ENCODE data around the gene ZNF592. TPM values are rescaled to one million over a fixed set of nuclear protein-coding genes. Genes with fewer than 3 reads are reported as not detected.

The ZNF592 gene
- 6.0 TPM for polyA plus RNA-seq (2012; ENCODE audit: missing spikeins)

GRCh38 chr15:84748274-84749110 lies at the start of gene ZNF592:
ZNF592 (plus strand) TSS chr15:84748592; CDS start chr15:84782676, 34,084 bp downstream.
- TF ChIP-seq TAF1 (IDR thresholded peaks at IDR 0.05; ENCODE audit: borderline replicate concordance, low read depth, low read length): no peak
- TF ChIP-seq POLR2A (IDR thresholded peaks at IDR 0.05; ENCODE audit: low read depth, low read length): 0 out of 2 replicates have a peak, but pooled peaks have one; percentile 6
- FAIRE-seq (no peak), DNase-seq (ENCODE audit: insufficient read length) (peak; percentile 58)

GRCh38 chr15:84699538-84700191 lies 48.7 kb upstream of the ZNF592 start:
- TF ChIP-seq POLR2A (IDR thresholded peaks at IDR 0.05; ENCODE audit: low read depth, low read length): no peak
- TF ChIP-seq POLR2AphosphoS5 (IDR thresholded peaks at IDR 0.05; ENCODE audit: low read depth, low read length): no peak
- TF ChIP-seq TAF1 (IDR thresholded peaks at IDR 0.05; ENCODE audit: borderline replicate concordance, low read depth, low read length): no peak
- no peak for DNase-seq (ENCODE audit: insufficient read length)
- no peak for FAIRE-seq

GRCh38 chr15:84702961-84703482 lies 45.4 kb upstream of the ZNF592 start:
- FAIRE-seq: no peak
- no peak for DNase-seq (ENCODE audit: insufficient read length)
- TF ChIP-seq TAF1 (IDR thresholded peaks at IDR 0.05; ENCODE audit: borderline replicate concordance, low read depth, low read length) (no peak), POLR2AphosphoS5 (IDR thresholded peaks at IDR 0.05; ENCODE audit: low read depth, low read length) (no peak), POLR2A (IDR thresholded peaks at IDR 0.05; ENCODE audit: low read depth, low read length) (no peak)

GRCh38 chr15:84703808-84704207 lies 44.6 kb upstream of the ZNF592 start:
- TF ChIP-seq TAF1 (IDR thresholded peaks at IDR 0.05; ENCODE audit: borderline replicate concordance, low read depth, low read length) (no peak), POLR2AphosphoS5 (IDR thresholded peaks at IDR 0.05; ENCODE audit: low read depth, low read length) (no peak), POLR2A (IDR thresholded peaks at IDR 0.05; ENCODE audit: low read depth, low read length) (no peak)
- no peak for DNase-seq (ENCODE audit: insufficient read length)
- no peak for FAIRE-seq

- DNase-seq (ENCODE audit: insufficient read length): no peak
- no peak for FAIRE-seq
- TF ChIP-seq POLR2A (IDR thresholded peaks at IDR 0.05; ENCODE audit: low read depth, low read length): no peak
- no peak for TF ChIP-seq TAF1 (IDR thresholded peaks at IDR 0.05; ENCODE audit: borderline replicate concordance, low read depth, low read length)
- no peak for TF ChIP-seq POLR2AphosphoS5 (IDR thresholded peaks at IDR 0.05; ENCODE audit: low read depth, low read length)
Measured at GRCh38 chr15:84714372-84714771, 34.0 kb upstream of the ZNF592 start.

GRCh38 chr15:84714821-84715220 lies 33.6 kb upstream of the ZNF592 start:
- DNase-seq (ENCODE audit: insufficient read length): no peak
- no peak for FAIRE-seq
- TF ChIP-seq TAF1 (IDR thresholded peaks at IDR 0.05; ENCODE audit: borderline replicate concordance, low read depth, low read length): no peak
- no peak for TF ChIP-seq POLR2A (IDR thresholded peaks at IDR 0.05; ENCODE audit: low read depth, low read length)
- no peak for TF ChIP-seq POLR2AphosphoS5 (IDR thresholded peaks at IDR 0.05; ENCODE audit: low read depth, low read length)

GRCh38 chr15:84715441-84716035 lies 32.9 kb upstream of the ZNF592 start:
- no peak for FAIRE-seq
- no peak for TF ChIP-seq TAF1 (IDR thresholded peaks at IDR 0.05; ENCODE audit: borderline replicate concordance, low read depth, low read length)
- TF ChIP-seq POLR2A (IDR thresholded peaks at IDR 0.05; ENCODE audit: low read depth, low read length): no peak
- no peak for TF ChIP-seq POLR2AphosphoS5 (IDR thresholded peaks at IDR 0.05; ENCODE audit: low read depth, low read length)
- DNase-seq (ENCODE audit: insufficient read length): no peak

GRCh38 chr15:84716036-84716732 lies 32.2 kb upstream of the ZNF592 start, which contains the start of gene SEC11A:
SEC11A (minus strand) TSS chr15:84716139; CDS start chr15:84716075, 64 bp downstream.
- TF ChIP-seq POLR2A (IDR thresholded peaks at IDR 0.05; ENCODE audit: low read depth, low read length) (peak; percentile 92), TAF1 (IDR thresholded peaks at IDR 0.05; ENCODE audit: borderline replicate concordance, low read depth, low read length) (peak; percentile 76), POLR2AphosphoS5 (IDR thresholded peaks at IDR 0.05; ENCODE audit: low read depth, low read length) (peak; percentile 94)
- peak; percentile 94 for FAIRE-seq
- DNase-seq (ENCODE audit: insufficient read length): peak; percentile 92

- DNase-seq (ENCODE audit: insufficient read length) (no peak), FAIRE-seq (no peak)
- TF ChIP-seq POLR2A (IDR thresholded peaks at IDR 0.05; ENCODE audit: low read depth, low read length): no peak
- TF ChIP-seq TAF1 (IDR thresholded peaks at IDR 0.05; ENCODE audit: borderline replicate concordance, low read depth, low read length): no peak
- no peak for TF ChIP-seq POLR2AphosphoS5 (IDR thresholded peaks at IDR 0.05; ENCODE audit: low read depth, low read length)
Measured at GRCh38 chr15:84721371-84721770, 27.0 kb upstream of the ZNF592 start.

GRCh38 chr15:84722628-84723027 lies 25.8 kb upstream of the ZNF592 start:
- no peak for TF ChIP-seq POLR2AphosphoS5 (IDR thresholded peaks at IDR 0.05; ENCODE audit: low read depth, low read length)
- TF ChIP-seq TAF1 (IDR thresholded peaks at IDR 0.05; ENCODE audit: borderline replicate concordance, low read depth, low read length): no peak
- no peak for TF ChIP-seq POLR2A (IDR thresholded peaks at IDR 0.05; ENCODE audit: low read depth, low read length)
- DNase-seq (ENCODE audit: insufficient read length) (no peak), FAIRE-seq (no peak)

Measured in GM12892 (cell line).